IMR-90 (cell line): ENCODE measurements around the gene CFAP298.

Experiments
- MAFK ChIP-seq: IDR thresholded peaks from 2 replicates; pipeline ENCODE4 v1.6.1; 2012; ENCODE audit warnings: low read depth, low read length, improper control_type of control experiment
- RAD21 ChIP-seq: IDR thresholded peaks from 2 replicates; pipeline ENCODE4 v1.6.1; 2012; ENCODE audit warnings: low read length, improper control_type of control experiment
- RCOR1 ChIP-seq: IDR thresholded peaks from 2 replicates; pipeline ENCODE4 v1.6.1; 2012; ENCODE audit warnings: mild to moderate bottlenecking, low read length, improper control_type of control experiment; ENCODE audit not compliant: insufficient replicate concordance
- SMC3 ChIP-seq: fragments of 150-350 bp; IDR thresholded peaks from 2 replicates; pipeline ENCODE4 v1.6.1; 2016; ENCODE audit warnings: low read depth, mild to moderate bottlenecking, antibody characterized with exemption, low read length, moderate library complexity

DNA sequence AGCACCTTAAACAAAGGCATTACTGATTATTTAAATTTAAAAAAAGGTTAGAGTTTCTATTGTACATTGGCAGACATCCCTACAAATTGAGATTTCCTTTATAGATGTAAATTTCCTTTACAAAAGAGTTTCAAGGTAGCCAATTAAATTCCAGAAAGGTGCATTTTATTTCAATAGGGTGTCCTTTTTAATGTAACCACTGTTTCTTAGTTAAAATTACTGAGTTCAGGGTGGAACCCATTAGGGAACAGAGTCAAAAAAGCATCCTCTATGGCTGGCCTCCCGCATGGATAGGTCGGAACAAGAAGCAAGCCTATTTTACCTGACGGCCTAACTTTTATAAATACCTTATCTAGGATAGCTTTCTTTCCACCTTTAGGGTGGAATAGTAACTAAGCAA is 51.3 kb downstream of the CFAP298 start:
- no peak for TF ChIP-seq MAFK
- TF ChIP-seq RAD21 = no peak
- no peak for TF ChIP-seq RCOR1
- TF ChIP-seq SMC3 = no peak
